Measurements from ENCODE around the gene SLAMF9.

The SLAMF9 gene

GRCh38 chr1:159932296-159933285 is 21.4 kb downstream of the SLAMF9 start:
- no peak for FAIRE-seq

GRCh38 chr1:159931795-159932173 is 22.3 kb downstream of the SLAMF9 start:
- no peak for FAIRE-seq

GRCh38 chr1:159931101-159931794 is 22.8 kb downstream of the SLAMF9 start:
- FAIRE-seq, result no peak

GRCh38 chr1:159930634-159931033 is 23.4 kb downstream of the SLAMF9 start:
- FAIRE-seq, result no peak

GRCh38 chr1:159930216-159930615 is 23.8 kb downstream of the SLAMF9 start:
- FAIRE-seq, result no peak

GRCh38 chr1:159929155-159930051 is 24.6 kb downstream of the SLAMF9 start:
- FAIRE-seq, result no peak

GRCh38 chr1:159928491-159929050 is 25.5 kb downstream of the SLAMF9 start:
- no peak for FAIRE-seq

GRCh38 chr1:159927849-159928431 is 26.1 kb downstream of the SLAMF9 start:
- FAIRE-seq, result no peak

- no peak for FAIRE-seq
These were observed 26.7 kb downstream of the SLAMF9 start for GRCh38 chr1:159927211-159927848.

- FAIRE-seq, result no peak
These were observed 28.3 kb downstream of the SLAMF9 start for GRCh38 chr1:159925719-159926078.

GRCh38 chr1:159924791-159925718 is 29.0 kb downstream of the SLAMF9 start, which contains the start of gene TAGLN2:
TSS of gene TAGLN2 (minus strand) at chr1:159925507. CDS start at chr1:159920509, 4,998 bp downstream.
- no peak for FAIRE-seq

GRCh38 chr1:159924025-159924790 is 29.8 kb downstream of the SLAMF9 start:
- FAIRE-seq, result no peak

GRCh38 chr1:159923203-159924024 is 30.6 kb downstream of the SLAMF9 start:
- FAIRE-seq, result no peak

GRCh38 chr1:159922511-159923202 is 31.4 kb downstream of the SLAMF9 start:
- no peak for FAIRE-seq

GRCh38 chr1:159921700-159922504 is 32.1 kb downstream of the SLAMF9 start:
- FAIRE-seq, result no peak

GRCh38 chr1:159921251-159921650 is 32.8 kb downstream of the SLAMF9 start:
- no peak for FAIRE-seq

GRCh38 chr1:159920651-159921050 is 33.4 kb downstream of the SLAMF9 start:
- FAIRE-seq, result no peak
